ENCODE data around the gene MYO1E.

MYO1E gene

DNA sequence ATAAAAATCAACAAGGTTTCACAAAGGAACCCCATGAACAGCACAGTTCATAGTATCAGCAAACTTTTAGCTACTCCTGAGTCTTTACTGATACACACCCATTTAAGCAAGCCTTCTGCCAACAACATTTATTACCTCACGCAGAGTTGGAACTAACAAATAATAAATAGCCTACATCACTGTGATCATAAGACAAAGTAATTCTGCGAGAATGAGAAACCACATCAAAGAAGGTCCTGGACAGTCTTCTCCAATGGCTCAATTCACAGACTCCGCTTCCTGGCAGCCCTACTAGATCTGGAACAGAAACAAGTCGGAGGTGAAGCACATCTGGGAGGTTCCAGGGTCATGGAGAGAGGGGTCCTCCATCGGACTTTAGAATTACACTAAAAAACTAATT lies 129.0 kb downstream of the MYO1E start:
- no peak for DNase-seq (ENCODE audit: insufficient read length, low spot score)
- TF ChIP-seq CTCF (IDR thresholded peaks at IDR 0.05; ENCODE audit: insufficient read depth, missing control alignments): no peak
- no peak for FAIRE-seq

GRCh38 chr15:59242649-59243048 lies 130.0 kb downstream of the MYO1E start:
- FAIRE-seq: no peak

GRCh38 chr15:59240036-59240435 lies 132.6 kb downstream of the MYO1E start:
- FAIRE-seq: no peak

More at GRCh38 chr15:59242649-59243048, 130.0 kb downstream of the MYO1E start:
- TF ChIP-seq CTCF (IDR thresholded peaks at IDR 0.05; ENCODE audit: insufficient read depth, missing control alignments): no peak
- DNase-seq (ENCODE audit: insufficient read length, low spot score): no peak

GRCh38 chr15:59237924-59238331 lies 134.7 kb downstream of the MYO1E start:
- TF ChIP-seq CTCF (IDR thresholded peaks at IDR 0.05; ENCODE audit: insufficient read depth, missing control alignments): no peak
- no peak for FAIRE-seq
- DNase-seq (ENCODE audit: insufficient read length, low spot score): no peak

More at GRCh38 chr15:59240036-59240435, 132.6 kb downstream of the MYO1E start:
- no peak for DNase-seq (ENCODE audit: insufficient read length, low spot score)
- TF ChIP-seq CTCF (IDR thresholded peaks at IDR 0.05; ENCODE audit: insufficient read depth, missing control alignments): no peak

DNA sequence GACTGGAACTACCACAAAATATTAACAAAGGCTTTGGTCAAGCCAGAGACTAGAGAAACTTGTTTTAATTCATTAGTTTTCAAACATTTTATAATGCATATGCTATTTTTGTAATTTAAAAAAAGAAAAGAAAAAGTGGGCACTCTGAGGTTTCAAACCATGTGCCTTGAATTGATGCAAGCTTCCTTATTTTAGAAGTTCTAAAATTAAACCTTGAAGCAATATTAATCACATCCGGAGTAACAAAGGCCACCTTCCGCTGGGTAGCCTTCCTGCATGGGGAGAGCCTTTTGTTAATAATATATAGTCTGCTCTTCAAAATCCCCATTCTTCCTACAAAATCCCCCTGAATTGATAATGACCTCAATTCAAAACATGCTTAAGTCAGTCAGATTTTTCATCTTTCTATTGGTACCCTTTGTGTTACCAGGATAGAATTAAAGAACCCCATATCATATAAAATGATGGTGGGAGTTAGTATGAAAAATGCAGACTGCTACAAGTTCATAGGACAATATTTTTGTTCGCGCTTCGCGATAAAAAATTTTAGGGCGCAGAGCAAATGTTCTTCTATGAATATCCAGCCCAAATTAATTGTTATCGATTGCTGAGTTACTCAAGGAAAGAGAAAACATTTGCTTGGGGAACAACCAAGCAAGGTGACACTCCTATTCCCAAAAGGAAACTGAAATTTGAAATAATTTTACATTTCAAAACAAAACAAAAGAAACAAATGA lies 135.4 kb downstream of the MYO1E start:
- TF ChIP-seq CTCF (IDR thresholded peaks at IDR 0.05; ENCODE audit: insufficient read depth, missing control alignments): no peak
- FAIRE-seq (no peak), DNase-seq (ENCODE audit: insufficient read length, low spot score) (no peak)

DNA sequence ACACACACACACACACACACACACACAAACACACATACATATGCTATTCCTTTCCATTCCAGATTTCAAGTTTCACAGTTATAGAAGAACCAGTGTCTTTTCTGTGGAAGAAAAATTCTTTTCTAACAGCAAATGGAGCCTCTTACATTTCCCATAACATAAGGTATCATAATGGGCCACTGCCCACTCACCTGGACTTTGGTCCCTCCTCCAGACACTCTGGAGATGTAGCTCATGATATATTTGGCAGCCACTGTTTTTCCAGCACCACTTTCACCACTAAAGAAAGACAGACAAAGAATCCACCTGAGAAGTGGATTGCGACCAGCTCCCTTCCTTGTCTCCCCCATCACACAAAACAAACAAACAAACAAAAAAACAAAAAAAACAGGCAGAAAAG lies 136.3 kb downstream of the MYO1E start:
- FAIRE-seq (no peak), DNase-seq (ENCODE audit: insufficient read length, low spot score) (no peak)
- TF ChIP-seq CTCF (IDR thresholded peaks at IDR 0.05; ENCODE audit: insufficient read depth, missing control alignments): no peak

- DNase-seq (ENCODE audit: insufficient read length, low spot score) (no peak), FAIRE-seq (no peak)
- TF ChIP-seq CTCF (IDR thresholded peaks at IDR 0.05; ENCODE audit: insufficient read depth, missing control alignments): no peak
Measured at GRCh38 chr15:59232476-59232875, 140.2 kb downstream of the MYO1E start.
